NB4 (cell line): ENCODE results near the gene BAG5.

Experiments
- CTCF ChIP-seq: IDR thresholded peaks from one replicate; pipeline ENCODE4 v1.5.1; 2012; ENCODE audit warnings: low read depth, low read length
- MAX ChIP-seq: IDR thresholded peaks from 2 replicates; pipeline ENCODE4 v1.6.1; 2011; ENCODE audit warnings: low read depth, low read length
- MYC ChIP-seq: IDR thresholded peaks from 2 replicates; pipeline ENCODE4 v1.6.1; 2011; ENCODE audit warnings: low read depth, low read length
- POLR2A ChIP-seq: IDR thresholded peaks from 2 replicates; pipeline ENCODE4 v1.6.1; 2011; ENCODE audit warnings: mild to moderate bottlenecking; ENCODE audit not compliant: insufficient read length; ENCODE audit errors: extremely low read depth

GRCh38 chr14:103576371-103577024, 14.0 kb upstream of the BAG5 start:
- no peak for TF ChIP-seq CTCF
- no peak for TF ChIP-seq POLR2A
- TF ChIP-seq MAX, result no peak
- TF ChIP-seq MYC, result no peak
